GM12875 (cell line): ENCODE measurements around the gene SH2D7.

Experiments used
- H3K4me3 ChIP-seq: one replicate; pipeline ENCODE4 v1.5.1; 2011; ENCODE audit warnings: low read depth, low read length, control low read depth
- CTCF ChIP-seq: IDR thresholded peaks from 2 replicates; pipeline ENCODE4 v1.5.1; 2011; ENCODE audit warnings: low read depth, mild to moderate bottlenecking, control low read depth, inconsistent platforms, low read length, moderate library complexity, borderline replicate concordance; ENCODE audit not compliant: insufficient read depth

Gene SH2D7

GRCh38 chr15:78109156-78109555 lies 16.8 kb downstream of the SH2D7 start:
- TF ChIP-seq CTCF = no peak
- no peak overlapping the region for H3K4me3 ChIP-seq

GRCh38 chr15:78110096-78110495 lies 17.7 kb downstream of the SH2D7 start:
- no peak overlapping the region for H3K4me3 ChIP-seq
- TF ChIP-seq CTCF = no peak

GRCh38 chr15:78110916-78111475 lies 18.6 kb downstream of the SH2D7 start:
- H3K4me3 ChIP-seq = no peak overlapping the region
- no peak for TF ChIP-seq CTCF

GRCh38 chr15:78111788-78112187 lies 19.4 kb downstream of the SH2D7 start:
- TF ChIP-seq CTCF = no peak
- no peak overlapping the region for H3K4me3 ChIP-seq

- TF ChIP-seq CTCF = no peak
- H3K4me3 ChIP-seq = no peak overlapping the region
Measured at GRCh38 chr15:78112551-78112950, 20.2 kb downstream of the SH2D7 start.

- no peak for TF ChIP-seq CTCF
- no peak overlapping the region for H3K4me3 ChIP-seq
Measured at GRCh38 chr15:78120523-78120922, 28.2 kb downstream of the SH2D7 start.

- no peak for TF ChIP-seq CTCF
- H3K4me3 ChIP-seq = no peak overlapping the region
Measured at GRCh38 chr15:78125267-78125666, 32.9 kb downstream of the SH2D7 start.
